ENCODE measurements around the gene ATP2A2.

DNA sequence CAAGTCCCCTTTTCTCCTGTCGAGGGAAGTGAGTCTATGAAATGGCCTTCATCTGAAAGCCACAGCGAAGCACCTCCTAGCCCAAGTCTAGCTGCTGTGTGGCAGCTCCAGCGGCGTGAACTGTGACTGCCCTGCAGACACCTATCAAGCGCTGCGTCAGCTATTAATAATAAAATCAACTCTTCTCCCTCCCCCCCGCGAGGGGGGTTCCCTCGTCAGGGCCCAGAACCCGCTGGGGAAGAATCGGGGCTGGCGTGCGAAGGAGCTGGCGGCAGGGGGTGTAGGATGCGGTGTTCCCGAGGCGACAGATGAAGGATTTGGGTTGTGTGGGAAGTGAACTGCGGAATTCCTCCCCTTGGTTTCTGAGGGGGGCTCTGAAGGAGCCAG lies 662 bp upstream of the ATP2A2 start:
- TF ChIP-seq JUNB (IDR thresholded peaks at IDR 0.05; ENCODE audit: unreplicated experiment) (no peak), REST (IDR thresholded peaks at IDR 0.05; ENCODE audit: unreplicated experiment) (no peak), EZH2 (IDR thresholded peaks at IDR 0.05; ENCODE audit: low read depth, unreplicated experiment) (no peak), CREB1 (CRISPR knock-in tag; IDR thresholded peaks at IDR 0.05; ENCODE audit: low read depth) (0 out of 2 replicates have a peak, but pooled peaks have one; percentile 6), EZH2phosphoT487 (IDR thresholded peaks at IDR 0.05; ENCODE audit: unreplicated experiment) (no peak), POLR2AphosphoS5 (IDR thresholded peaks at IDR 0.05; ENCODE audit: low read depth) (no peak), ZNF114 (CRISPR knock-in tag; IDR thresholded peaks at IDR 0.05) (no peak), NANOG (IDR thresholded peaks at IDR 0.05; ENCODE audit: borderline replicate concordance) (no peak)
- TF ChIP-seq, protein P1, sequence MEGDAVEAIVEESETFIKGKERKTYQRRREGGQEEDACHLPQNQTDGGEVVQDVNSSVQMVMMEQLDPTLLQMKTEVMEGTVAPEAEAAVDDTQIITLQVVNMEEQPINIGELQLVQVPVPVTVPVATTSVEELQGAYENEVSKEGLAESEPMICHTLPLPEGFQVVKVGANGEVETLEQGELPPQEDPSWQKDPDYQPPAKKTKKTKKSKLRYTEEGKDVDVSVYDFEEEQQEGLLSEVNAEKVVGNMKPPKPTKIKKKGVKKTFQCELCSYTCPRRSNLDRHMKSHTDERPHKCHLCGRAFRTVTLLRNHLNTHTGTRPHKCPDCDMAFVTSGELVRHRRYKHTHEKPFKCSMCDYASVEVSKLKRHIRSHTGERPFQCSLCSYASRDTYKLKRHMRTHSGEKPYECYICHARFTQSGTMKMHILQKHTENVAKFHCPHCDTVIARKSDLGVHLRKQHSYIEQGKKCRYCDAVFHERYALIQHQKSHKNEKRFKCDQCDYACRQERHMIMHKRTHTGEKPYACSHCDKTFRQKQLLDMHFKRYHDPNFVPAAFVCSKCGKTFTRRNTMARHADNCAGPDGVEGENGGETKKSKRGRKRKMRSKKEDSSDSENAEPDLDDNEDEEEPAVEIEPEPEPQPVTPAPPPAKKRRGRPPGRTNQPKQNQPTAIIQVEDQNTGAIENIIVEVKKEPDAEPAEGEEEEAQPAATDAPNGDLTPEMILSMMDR (conservative IDR thresholded peaks at IDR 0.05; ENCODE audit: low read depth in 2 of 2) = no peak
- TF ChIP-seq, protein P2, sequence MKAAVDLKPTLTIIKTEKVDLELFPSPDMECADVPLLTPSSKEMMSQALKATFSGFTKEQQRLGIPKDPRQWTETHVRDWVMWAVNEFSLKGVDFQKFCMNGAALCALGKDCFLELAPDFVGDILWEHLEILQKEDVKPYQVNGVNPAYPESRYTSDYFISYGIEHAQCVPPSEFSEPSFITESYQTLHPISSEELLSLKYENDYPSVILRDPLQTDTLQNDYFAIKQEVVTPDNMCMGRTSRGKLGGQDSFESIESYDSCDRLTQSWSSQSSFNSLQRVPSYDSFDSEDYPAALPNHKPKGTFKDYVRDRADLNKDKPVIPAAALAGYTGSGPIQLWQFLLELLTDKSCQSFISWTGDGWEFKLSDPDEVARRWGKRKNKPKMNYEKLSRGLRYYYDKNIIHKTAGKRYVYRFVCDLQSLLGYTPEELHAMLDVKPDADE (IDR thresholded peaks at IDR 0.05) = no peak
